Activated CD8-positive, alpha-beta memory T cell treated with anti-CD3 and anti-CD28 coated beads, Interleukin-2, amount 50 U/mL, for 1 hour (primary cell): Measurements from ENCODE around the gene CD52.
"Not testable (repeated sequence)": the region's sequence is repeated elsewhere in the genome, so short reads cannot be mapped to it uniquely, and the experiment has no call there.

Source experiments
- DNase-seq: peaks from one replicate; pipeline ENCODE4 v3.0.0-alpha.2; 2020; ENCODE audit errors: extremely low read depth

The CD52 gene

GRCh38 chr1:26284597-26285347 is 33.0 kb upstream of the CD52 start:
- peak; percentile 99 for DNase-seq

- no peak for DNase-seq
These were observed 32.2 kb upstream of the CD52 start for GRCh38 chr1:26285366-26286063.

- DNase-seq, result no peak
These were observed 31.7 kb upstream of the CD52 start for GRCh38 chr1:26286064-26286416.

- DNase-seq, result no peak
These were observed 30.6 kb upstream of the CD52 start for GRCh38 chr1:26287033-26287711.

- no peak for DNase-seq
These were observed 29.9 kb upstream of the CD52 start for GRCh38 chr1:26287811-26288210.

- no peak for DNase-seq
These were observed 29.3 kb upstream of the CD52 start for GRCh38 chr1:26288311-26288941.

- no peak for DNase-seq
These were observed 28.3 kb upstream of the CD52 start for GRCh38 chr1:26289158-26290059.

GRCh38 chr1:26290122-26290881 is 27.5 kb upstream of the CD52 start:
- DNase-seq, result no peak

GRCh38 chr1:26290882-26291261 is 26.9 kb upstream of the CD52 start:
- no peak for DNase-seq

- DNase-seq, result no peak
These were observed 26.3 kb upstream of the CD52 start for GRCh38 chr1:26291433-26291832.

GRCh38 chr1:26291939-26292338 is 25.8 kb upstream of the CD52 start:
- no peak for DNase-seq

GRCh38 chr1:26292735-26293134 is 25.0 kb upstream of the CD52 start:
- DNase-seq, result not testable (repeated sequence)

- DNase-seq, result no peak
These were observed 23.8 kb upstream of the CD52 start for GRCh38 chr1:26293911-26294463.

- DNase-seq, result no peak
These were observed 22.3 kb upstream of the CD52 start for GRCh38 chr1:26295194-26296138.

GRCh38 chr1:26296340-26297056 is 21.3 kb upstream of the CD52 start:
- no peak for DNase-seq

- DNase-seq, result no peak
These were observed 20.5 kb upstream of the CD52 start for GRCh38 chr1:26297057-26297790.

GRCh38 chr1:26297791-26298124 is 20.0 kb upstream of the CD52 start:
- DNase-seq, result no peak
